GM18907 (cell line): Measurements from ENCODE around the gene PAX3.
"Not testable (repeated sequence)": the region's sequence is repeated elsewhere in the genome, so short reads cannot be mapped to it uniquely, and the experiment has no call there.

ENCODE experiments used
- ATAC-seq: cut with Tn5 transposase; IDR thresholded peaks from one replicate; pipeline ENCODE4 v1.9.1; 2021; ENCODE audit warnings: mild to moderate bottlenecking, moderate library complexity; ENCODE audit not compliant: unreplicated experiment

The PAX3 gene

GRCh38 chr2:222218786-222219185 lies 80.0 kb downstream of the PAX3 start:
- no peak for ATAC-seq

GRCh38 chr2:222217712-222218111 lies 81.1 kb downstream of the PAX3 start:
- ATAC-seq, result no peak

- no peak for ATAC-seq
Measured at GRCh38 chr2:222214885-222215284, 83.9 kb downstream of the PAX3 start.

- no peak for ATAC-seq
Measured at GRCh38 chr2:222213049-222213448, 85.7 kb downstream of the PAX3 start.

- ATAC-seq, result no peak
Measured at GRCh38 chr2:222212571-222212970, 86.2 kb downstream of the PAX3 start.

- no peak for ATAC-seq
Measured at GRCh38 chr2:222208010-222208690, 90.6 kb downstream of the PAX3 start.

GRCh38 chr2:222205136-222205535 lies 93.7 kb downstream of the PAX3 start:
- ATAC-seq, result no peak

- ATAC-seq, result no peak
Measured at GRCh38 chr2:222203041-222203440, 95.8 kb downstream of the PAX3 start.

- ATAC-seq, result no peak
Measured at GRCh38 chr2:222196159-222196558, 102.6 kb downstream of the PAX3 start.

GRCh38 chr2:222194669-222195068 lies 104.1 kb downstream of the PAX3 start:
- no peak for ATAC-seq

- no peak for ATAC-seq
Measured at GRCh38 chr2:222193328-222193983, 105.3 kb downstream of the PAX3 start.

- ATAC-seq, result no peak
Measured at GRCh38 chr2:222180619-222181018, 118.2 kb downstream of the PAX3 start.

- no peak for ATAC-seq
Measured at GRCh38 chr2:222179592-222179991, 119.2 kb downstream of the PAX3 start.

- ATAC-seq, result no peak
Measured at GRCh38 chr2:222178450-222178849, 120.3 kb downstream of the PAX3 start.

GRCh38 chr2:222176890-222177289 lies 121.9 kb downstream of the PAX3 start:
- no peak for ATAC-seq

- ATAC-seq, result no peak
Measured at GRCh38 chr2:222174450-222174849, 124.3 kb downstream of the PAX3 start.

GRCh38 chr2:222169346-222169745 lies 129.5 kb downstream of the PAX3 start:
- no peak for ATAC-seq

GRCh38 chr2:222167762-222168161 lies 131.0 kb downstream of the PAX3 start:
- no peak for ATAC-seq

- ATAC-seq, result no peak
Measured at GRCh38 chr2:222160944-222161343, 137.9 kb downstream of the PAX3 start.

- ATAC-seq, result no peak
Measured at GRCh38 chr2:222160125-222160524, 138.7 kb downstream of the PAX3 start.

GRCh38 chr2:222159221-222159620 lies 139.6 kb downstream of the PAX3 start:
- ATAC-seq, result no peak

GRCh38 chr2:222155003-222155664 lies 143.7 kb downstream of the PAX3 start:
- ATAC-seq, result not testable (repeated sequence)
